Nephron progenitor cell (in vitro differentiated cells): Measurements from ENCODE around the gene STK35.

Experiments
- DNase-seq: peaks from one replicate; pipeline ENCODE4 v3.0.0; 2021
- H3K27ac Mint-ChIP-seq: 2 replicates; pipeline ENCODE4 v1.8.0; 2021; ENCODE audit warnings: mild to moderate bottlenecking, moderate library complexity, mixed read lengths
- H3K27me3 Mint-ChIP-seq: 2 replicates; pipeline ENCODE4 v1.8.0; 2021; ENCODE audit warnings: mild to moderate bottlenecking, low read depth, mixed read lengths; ENCODE audit not compliant: poor library complexity
- H3K36me3 Mint-ChIP-seq: 2 replicates; pipeline ENCODE4 v1.8.0; 2021; ENCODE audit warnings: low read depth, mixed read lengths
- H3K4me1 Mint-ChIP-seq: 2 replicates; pipeline ENCODE4 v1.8.0; 2021; ENCODE audit warnings: mixed read lengths
- H3K4me3 Mint-ChIP-seq: 2 replicates; pipeline ENCODE4 v1.8.0; 2021; ENCODE audit warnings: mild to moderate bottlenecking, moderate library complexity, mixed read lengths
- H3K9me3 Mint-ChIP-seq: 2 replicates; pipeline ENCODE4 v1.8.0; 2021; ENCODE audit warnings: mild to moderate bottlenecking, moderate library complexity, mixed read lengths
- TF ChIP-seq, protein P1 (sequence below): fragments of 200-600 bp; sonication (generic); IDR thresholded peaks from 2 replicates; pipeline ENCODE4 v1.5.0; 2021; ENCODE audit warnings: antibody characterized with exemption

STK35 gene

DNA sequence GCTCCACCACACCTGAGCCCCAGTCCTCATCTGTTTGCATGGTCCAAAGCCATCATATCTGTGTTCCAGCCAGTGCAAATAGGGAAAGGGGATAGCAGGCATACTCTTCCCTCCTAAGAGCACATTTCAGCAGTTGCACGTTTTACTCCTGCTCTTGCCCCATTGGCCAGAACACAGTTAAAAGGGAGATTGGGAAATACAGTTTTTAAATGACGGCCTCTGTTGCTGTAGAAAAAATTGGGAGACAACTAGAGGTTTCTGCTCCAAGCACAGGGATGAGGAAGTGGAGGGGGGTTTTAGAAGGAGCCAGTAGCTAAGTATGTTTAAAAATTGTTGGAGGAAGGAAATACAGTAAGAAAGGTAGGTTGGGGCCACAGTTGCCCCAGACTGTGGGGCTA lies 14.6 kb upstream of the STK35 start:
- no peaks in the 10 kb centered on the region for H3K4me1 Mint-ChIP-seq
- no peaks in the 10 kb centered on the region for H3K36me3 Mint-ChIP-seq
- no peak overlapping the region for H3K4me3 Mint-ChIP-seq
- TF ChIP-seq, protein P1, sequence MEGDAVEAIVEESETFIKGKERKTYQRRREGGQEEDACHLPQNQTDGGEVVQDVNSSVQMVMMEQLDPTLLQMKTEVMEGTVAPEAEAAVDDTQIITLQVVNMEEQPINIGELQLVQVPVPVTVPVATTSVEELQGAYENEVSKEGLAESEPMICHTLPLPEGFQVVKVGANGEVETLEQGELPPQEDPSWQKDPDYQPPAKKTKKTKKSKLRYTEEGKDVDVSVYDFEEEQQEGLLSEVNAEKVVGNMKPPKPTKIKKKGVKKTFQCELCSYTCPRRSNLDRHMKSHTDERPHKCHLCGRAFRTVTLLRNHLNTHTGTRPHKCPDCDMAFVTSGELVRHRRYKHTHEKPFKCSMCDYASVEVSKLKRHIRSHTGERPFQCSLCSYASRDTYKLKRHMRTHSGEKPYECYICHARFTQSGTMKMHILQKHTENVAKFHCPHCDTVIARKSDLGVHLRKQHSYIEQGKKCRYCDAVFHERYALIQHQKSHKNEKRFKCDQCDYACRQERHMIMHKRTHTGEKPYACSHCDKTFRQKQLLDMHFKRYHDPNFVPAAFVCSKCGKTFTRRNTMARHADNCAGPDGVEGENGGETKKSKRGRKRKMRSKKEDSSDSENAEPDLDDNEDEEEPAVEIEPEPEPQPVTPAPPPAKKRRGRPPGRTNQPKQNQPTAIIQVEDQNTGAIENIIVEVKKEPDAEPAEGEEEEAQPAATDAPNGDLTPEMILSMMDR: no peak
- peaks cover 49% of the 10 kb centered on the region for H3K27me3 Mint-ChIP-seq
- no peaks in the 10 kb centered on the region for H3K9me3 Mint-ChIP-seq
- no peak for DNase-seq
- H3K27ac Mint-ChIP-seq: no peak overlapping the region

DNA sequence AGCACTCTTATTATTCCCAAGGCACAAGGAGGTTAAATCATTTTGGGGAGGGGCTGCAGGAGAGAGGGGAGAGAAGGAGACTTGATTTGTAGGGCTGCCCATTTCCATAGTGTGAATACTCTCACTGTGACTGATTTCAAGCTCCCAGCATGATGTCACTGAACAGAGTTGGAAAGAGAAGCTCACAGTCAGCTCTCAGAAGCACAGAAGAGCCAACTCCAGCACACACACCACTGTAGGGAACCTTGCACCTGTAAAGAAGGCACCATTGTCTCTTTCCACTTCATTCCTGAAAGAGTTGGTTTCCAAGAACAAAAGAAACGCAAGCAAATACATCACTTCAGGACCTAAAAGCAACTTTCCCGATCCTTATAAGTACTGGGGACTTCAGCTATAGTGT lies 12.7 kb upstream of the STK35 start:
- no peaks in the 10 kb centered on the region for H3K9me3 Mint-ChIP-seq
- DNase-seq: no peak
- H3K27ac Mint-ChIP-seq: no peak overlapping the region
- H3K4me1 Mint-ChIP-seq: no peaks in the 10 kb centered on the region
- TF ChIP-seq, protein P1: no peak
- no peak overlapping the region for H3K4me3 Mint-ChIP-seq
- H3K27me3 Mint-ChIP-seq: peaks cover 47% of the 10 kb centered on the region
- no peaks in the 10 kb centered on the region for H3K36me3 Mint-ChIP-seq

DNA sequence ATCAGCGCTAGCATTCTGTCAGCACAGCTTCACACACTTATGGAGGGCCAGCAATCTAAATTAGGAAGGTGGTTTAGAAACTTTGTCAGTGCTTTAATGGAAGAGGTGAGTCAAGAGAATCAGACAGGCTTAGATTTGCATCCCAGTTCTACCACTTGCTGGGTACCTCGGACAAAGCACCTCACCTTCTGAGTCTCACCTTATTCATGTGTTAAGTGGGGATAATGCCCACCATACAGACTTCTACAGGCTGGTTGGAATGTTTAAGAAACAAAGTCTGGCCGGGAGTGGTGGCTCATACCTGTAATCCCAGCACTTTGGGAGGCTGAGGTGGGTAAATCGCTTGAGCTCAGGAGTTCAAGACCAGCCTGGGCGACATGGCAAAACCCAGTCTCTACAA lies 12.2 kb upstream of the STK35 start:
- H3K4me1 Mint-ChIP-seq: no peaks in the 10 kb centered on the region
- H3K4me3 Mint-ChIP-seq: no peak overlapping the region
- TF ChIP-seq, protein P1: no peak
- DNase-seq: no peak
- no peak overlapping the region for H3K27ac Mint-ChIP-seq
- H3K9me3 Mint-ChIP-seq: no peaks in the 10 kb centered on the region
- H3K27me3 Mint-ChIP-seq: peaks cover 51% of the 10 kb centered on the region
- no peaks in the 10 kb centered on the region for H3K36me3 Mint-ChIP-seq

DNA sequence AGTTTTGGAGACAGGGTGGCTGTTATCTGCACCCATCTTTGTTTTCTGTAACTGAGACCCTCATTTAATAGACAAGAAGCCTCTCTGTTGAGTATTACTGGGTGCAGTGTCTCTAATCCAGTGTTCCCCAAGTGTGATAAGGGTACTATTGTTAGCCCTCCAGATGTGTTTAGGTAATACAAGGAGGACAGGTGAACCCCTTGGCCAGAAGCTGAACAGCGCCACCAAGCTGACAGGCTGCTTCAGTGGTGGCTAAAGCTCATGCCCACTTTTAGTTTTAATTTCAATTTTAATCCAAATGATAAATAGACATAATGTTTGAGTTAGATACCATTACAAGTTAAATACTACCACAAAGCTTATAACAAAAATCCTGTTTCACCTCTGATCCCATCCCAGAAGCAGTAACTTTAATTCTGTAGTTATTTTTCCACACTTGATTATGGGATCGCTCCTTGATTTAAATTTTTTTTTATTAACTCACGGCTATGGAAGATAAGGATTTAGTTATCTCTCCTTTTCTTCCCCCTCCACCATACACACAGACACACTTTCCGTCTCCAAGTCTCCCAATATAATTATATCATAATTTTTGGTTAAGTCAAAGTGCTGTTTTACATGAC lies 8.4 kb upstream of the STK35 start:
- Mint-ChIP-seq H3K36me3 (no peaks in the 10 kb centered on the region), H3K4me1 (no peaks in the 10 kb centered on the region), H3K27ac (no peak overlapping the region), H3K9me3 (no peaks in the 10 kb centered on the region), H3K27me3 (peaks cover 32% of the 10 kb centered on the region), H3K4me3 (no peak overlapping the region)
- peak; percentile 23 for DNase-seq
- TF ChIP-seq, protein P1: peak; percentile 50

DNA sequence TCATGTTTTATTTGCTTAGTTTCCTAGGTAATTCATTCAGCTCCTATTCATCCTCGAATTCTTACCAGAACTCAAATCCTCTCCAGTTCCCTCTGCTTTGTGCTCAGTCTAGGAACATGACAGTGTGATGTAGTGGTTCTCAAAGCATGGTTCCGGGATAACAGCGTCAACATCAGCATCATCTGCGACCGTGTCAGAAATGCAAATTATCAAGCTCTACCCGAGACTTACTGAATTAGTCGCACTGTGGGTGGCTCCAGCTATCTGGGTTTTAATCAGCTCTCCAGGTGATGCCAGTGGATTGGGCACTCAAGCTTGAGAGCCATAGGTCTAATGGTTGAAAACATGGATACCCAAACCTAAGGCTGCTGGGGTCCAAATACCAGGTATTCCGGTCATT lies 7.7 kb upstream of the STK35 start:
- no peak for DNase-seq
- no peaks in the 10 kb centered on the region for H3K9me3 Mint-ChIP-seq
- H3K27ac Mint-ChIP-seq: no peak overlapping the region
- no peak overlapping the region for H3K4me3 Mint-ChIP-seq
- no peaks in the 10 kb centered on the region for H3K36me3 Mint-ChIP-seq
- peaks cover 30% of the 10 kb centered on the region for H3K27me3 Mint-ChIP-seq
- no peaks in the 10 kb centered on the region for H3K4me1 Mint-ChIP-seq
- TF ChIP-seq, protein P1: no peak

DNA sequence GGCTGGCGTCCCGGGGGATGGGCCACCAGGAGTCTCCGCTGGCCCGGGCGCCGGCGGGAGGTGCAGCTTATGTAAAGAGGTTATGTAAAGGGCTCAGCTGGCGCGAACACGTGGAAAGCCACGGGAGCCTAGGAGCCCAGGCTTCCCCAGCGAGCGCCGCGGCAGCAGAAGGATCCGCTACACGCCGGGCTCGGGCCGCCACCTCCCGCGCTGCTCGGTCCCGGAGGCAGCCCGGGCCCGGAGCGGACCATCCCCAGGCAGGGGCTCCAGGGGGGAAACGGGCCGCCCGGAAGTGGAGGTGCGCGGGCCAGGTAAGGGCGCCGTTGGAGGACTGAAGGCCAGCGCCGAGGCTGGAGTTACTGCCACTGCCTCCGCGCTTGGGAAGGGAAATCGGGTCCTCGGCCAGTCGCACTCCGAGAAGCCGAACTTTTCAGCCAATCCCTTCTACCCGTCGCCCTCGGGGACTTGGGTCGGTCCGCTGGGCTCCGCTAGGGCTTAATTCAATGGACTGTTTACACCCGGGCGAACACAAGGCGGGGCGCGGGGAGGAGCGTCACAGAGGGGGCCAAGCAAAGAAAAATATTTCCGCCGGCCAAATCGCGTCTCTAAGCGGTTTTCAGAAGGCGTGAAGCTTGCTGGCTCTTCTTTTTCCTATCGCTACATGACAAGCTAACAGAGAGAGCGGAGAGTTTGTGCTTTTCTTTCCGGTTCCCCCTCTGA lies 398 bp downstream of the STK35 start:
- Mint-ChIP-seq H3K27me3 (no peaks in the 10 kb centered on the region), H3K4me3 (peak overlapping the region; percentile 90), H3K9me3 (no peaks in the 10 kb centered on the region), H3K27ac (peak overlapping the region; percentile 100), H3K4me1 (peaks cover 47% of the 10 kb centered on the region), H3K36me3 (peaks cover 18% of the 10 kb centered on the region)
- DNase-seq: peak; percentile 87
- TF ChIP-seq, protein P1: no peak
